SW 1271 (cell line): ENCODE data around the gene ZC4H2.
"Not testable (repeated sequence)": the region's sequence is repeated elsewhere in the genome, so short reads cannot be mapped to it uniquely, and the experiment has no call there.

ENCODE experiments used
- DNase-seq, 2 experiments: peaks; one replicate each; lab custom pipeline; 2025; lab: John Stamatoyannopoulos, UW

ZC4H2 gene, protein sequence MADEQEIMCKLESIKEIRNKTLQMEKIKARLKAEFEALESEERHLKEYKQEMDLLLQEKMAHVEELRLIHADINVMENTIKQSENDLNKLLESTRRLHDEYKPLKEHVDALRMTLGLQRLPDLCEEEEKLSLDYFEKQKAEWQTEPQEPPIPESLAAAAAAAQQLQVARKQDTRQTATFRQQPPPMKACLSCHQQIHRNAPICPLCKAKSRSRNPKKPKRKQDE

DNA sequence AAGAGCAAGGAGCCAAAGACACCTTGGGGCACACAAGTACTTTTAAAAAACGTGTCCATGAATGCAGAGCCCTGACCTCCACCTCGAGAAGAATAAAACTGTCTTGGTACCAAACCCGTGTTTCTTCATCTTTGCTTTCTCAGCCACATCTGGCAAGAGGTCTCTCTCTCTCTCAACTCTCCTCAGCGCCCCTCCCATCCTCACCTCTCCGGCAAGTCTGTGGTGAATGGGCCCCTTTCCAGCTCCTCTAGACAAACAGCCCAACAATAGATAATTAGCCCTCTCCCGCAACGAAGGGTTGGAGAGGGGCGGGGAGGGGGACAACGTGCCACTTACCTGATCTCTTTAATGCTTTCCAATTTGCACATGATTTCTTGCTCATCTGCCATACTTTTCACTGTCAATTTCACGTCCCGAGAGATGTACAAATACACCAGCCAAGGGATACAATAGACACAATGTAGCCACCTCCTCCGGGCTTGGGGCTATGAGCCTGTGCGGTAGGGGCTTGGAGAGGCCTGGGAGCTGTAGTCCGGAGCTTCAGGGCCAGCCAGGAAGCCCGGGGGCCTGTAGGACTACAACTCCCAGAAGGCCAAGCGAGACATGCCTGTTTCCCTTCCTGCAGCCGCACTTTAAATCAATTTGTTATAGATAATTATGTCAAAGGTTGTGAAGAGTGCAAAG lies at the start of gene ZC4H2:
Gene ZC4H2 (minus strand): TSS at position 462 of the 684 bp plus-strand sequence. CDS start 73 bp downstream, at position 389.
- DNase-seq = peak; percentile 59 to 83

- no peak for DNase-seq
Observed at GRCh38 chrX:65017451-65017850, 41.2 kb upstream of the ZC4H2 start.

DNA sequence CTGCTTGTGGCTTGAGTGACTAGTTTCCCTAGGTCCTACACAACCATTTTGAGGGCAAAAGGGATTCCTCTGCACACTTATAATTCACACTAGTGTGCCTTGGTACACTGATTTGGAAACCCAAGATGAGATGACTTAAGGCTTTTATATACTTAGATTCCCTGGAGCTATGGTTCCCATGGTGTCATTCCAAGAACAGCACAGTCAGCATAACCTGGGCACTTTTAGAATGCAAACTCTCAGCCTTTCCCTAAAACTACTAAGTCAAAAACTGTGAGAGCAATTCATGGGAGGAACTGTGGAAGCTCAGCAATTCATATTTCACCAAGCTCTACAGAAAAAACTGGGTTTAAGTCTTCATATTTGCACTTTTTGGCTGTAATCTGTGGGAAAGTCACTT lies 38.0 kb upstream of the ZC4H2 start:
- DNase-seq = no peak

DNA sequence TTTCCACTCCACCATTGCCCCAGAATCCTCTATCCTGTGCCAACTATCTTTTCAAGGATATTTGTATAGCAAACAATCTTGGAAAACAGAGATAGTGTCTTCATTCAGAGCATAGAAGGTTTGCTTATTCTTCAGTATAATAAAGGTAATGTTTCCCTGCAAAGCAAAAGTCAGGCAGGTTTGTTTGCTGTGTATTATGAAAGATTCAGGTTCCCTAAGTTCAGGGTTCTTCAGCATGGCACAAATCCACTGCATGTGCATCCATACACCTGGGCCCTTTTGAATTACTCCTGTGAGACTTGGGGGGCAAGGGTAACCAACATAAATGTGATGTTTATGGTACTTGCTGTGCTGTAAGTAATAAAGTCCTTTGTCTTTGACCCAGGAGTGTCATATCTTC lies 33.2 kb upstream of the ZC4H2 start:
- DNase-seq = no peak

DNA sequence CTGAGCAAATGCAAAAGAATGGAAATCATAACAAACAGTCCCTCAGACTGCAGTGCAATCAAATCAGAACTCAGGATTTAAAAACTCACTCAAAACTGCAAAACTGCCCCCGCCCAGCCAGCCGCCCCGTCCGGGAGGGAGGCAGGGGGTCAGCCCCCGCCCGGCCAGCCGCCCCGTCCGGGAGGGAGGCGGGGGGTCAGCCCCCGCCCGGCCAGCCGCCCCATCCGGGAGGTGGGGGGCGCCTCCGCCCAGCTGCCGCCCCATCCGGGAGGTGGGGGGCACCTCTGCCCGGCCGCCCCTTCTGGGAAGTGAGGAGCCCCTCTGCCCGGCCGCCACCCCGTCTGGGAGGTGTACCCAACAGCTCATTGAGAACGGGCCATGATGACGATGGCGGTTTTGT lies 26.0 kb upstream of the ZC4H2 start:
- DNase-seq = not testable (repeated sequence)

DNA sequence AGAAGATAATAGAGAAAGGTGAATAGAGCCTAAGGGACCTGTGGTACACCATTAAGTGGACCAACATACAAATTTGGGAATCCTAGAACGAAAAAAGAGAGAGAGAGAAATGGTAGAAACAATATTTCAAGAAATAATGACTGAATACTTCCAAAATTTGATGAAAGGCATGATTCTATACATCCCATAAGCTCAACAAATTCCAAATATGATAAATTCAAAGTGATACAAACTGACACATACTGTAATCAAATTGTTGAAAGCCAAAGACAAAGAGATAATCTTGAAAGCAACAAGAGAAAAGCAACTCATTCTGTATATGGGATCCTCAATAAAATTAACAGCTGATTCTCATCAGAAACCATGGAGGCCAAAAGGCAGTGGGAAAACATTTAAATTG lies 20.6 kb upstream of the ZC4H2 start:
- DNase-seq = no peak

DNA sequence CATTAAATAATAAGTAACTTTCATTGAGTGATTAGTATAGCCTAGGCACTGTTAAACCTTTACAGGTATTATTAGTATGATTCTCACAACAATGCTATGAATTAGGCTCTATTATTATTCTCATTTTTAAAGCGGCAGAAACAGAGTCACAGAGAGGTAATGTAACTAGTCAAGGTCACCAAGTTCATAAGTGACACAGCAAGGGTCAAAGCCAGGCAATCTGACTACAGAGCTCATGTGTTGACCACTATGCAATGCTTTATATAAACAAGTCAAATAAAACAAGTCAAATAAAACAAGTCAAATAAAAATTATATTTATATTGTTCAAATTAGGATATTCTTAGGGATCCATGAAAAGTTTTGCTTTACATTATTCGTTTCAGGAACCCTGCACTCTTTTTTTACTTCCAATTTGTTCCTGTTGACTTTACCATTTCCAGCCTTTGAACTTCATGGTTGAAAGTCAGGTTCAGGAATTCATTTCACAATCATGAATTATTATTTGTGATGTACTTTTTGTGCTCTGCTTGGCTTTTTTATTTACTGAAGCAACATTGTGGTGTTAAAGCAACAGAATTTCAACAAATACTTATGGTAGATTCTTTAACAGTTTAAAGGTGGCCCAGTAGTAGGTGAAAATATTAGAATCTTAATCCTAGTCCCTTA lies 18.0 kb upstream of the ZC4H2 start:
- DNase-seq = no peak

DNA sequence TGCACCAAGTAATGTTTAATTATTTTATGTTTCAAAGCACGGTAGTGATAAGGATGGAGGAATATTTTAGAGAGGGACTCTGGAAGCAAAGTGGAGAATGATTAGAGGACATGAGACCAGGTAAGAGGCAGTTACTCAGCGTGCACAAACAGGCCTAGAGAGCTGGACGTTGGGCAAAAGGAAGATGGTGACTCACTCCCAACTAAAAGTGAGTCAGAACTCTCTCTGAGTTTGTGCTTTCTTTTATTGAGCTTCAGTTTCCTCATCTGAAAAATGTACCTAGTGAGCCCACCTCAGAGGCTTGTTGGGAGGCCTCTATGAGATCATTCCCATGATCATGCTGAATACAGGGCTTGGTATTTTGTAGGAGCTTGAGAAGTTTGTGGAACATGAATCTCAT lies 1.6 kb upstream of the ZC4H2 start:
- DNase-seq = peak in 1 of 2 experiments; percentile 3

GRCh38 chrX:64977051-64977450 lies 801 bp upstream of the ZC4H2 start:
- no peak for DNase-seq

DNA sequence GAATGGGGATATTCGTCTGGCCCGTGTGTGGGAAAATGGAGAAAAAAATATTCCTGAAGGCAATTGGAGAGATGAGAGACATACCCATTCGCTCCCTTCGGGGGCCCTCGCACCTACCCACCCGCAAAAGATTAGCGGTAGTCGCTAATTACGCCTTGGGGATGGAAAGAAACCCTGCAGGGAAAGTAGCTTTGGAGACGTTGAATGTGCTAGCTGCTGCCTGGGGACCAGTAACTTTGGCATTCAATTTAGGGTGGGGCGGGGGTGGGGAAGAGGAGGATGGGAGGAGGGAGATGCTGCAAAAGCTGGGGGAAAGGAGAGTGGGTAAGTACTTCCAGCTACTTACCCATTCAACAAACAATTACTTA lies 407 bp upstream of the ZC4H2 start:
- no peak for DNase-seq

- DNase-seq = peak in 1 of 2 experiments; percentile 27
Observed at GRCh38 chrX:64975491-64975890, 759 bp downstream of the ZC4H2 start.

DNA sequence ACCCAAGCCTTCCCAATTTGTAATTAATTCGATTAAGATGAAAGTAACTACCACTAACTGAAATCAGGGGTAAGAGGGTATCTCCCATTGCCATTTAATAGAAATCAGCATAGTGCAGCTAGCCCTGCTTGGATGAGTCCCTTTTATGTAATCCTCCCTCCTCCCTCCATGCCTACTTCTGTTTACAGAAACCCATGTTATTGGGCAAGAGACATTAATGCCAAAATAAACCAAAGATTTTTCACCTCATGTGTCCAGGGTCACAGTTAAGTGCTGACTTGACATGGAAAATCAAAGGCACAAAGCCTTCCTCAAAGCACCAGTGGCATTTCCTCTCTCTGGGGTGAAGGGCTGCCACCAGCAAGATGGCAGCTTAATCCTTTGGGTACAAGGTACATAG lies 50.8 kb downstream of the ZC4H2 start:
- no peak for DNase-seq

- no peak for DNase-seq
Observed at GRCh38 chrX:64908121-64908520, 68.1 kb downstream of the ZC4H2 start.

DNA sequence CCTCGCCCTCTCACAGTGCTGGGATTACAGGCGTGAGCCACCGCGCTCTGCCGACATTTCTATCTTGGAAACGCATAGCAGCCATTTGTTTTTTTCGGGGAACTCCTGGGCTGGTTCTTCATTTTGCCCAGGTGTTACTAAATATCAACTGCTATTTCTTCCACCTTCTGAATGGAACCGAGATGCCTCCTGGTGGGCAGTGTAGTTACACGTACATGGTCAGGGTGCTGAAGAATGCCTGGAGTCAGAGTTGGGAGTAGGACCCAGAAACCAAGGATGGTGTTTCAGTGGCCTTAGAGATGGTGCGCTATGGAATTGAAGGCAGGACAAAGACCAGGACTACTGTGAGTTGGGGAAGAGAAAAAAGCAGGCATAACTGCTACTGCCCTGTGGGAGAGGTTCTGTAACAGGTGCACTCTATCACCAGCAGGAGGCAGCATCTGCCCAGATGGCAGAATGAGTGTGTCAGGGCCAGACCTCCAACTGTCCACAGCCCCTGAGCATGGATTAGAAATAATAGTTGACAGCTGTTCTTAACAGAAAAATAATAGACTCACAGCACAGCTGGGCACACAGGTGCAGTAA lies 81.7 kb downstream of the ZC4H2 start:
- DNase-seq = peak; percentile 0 to 13

DNA sequence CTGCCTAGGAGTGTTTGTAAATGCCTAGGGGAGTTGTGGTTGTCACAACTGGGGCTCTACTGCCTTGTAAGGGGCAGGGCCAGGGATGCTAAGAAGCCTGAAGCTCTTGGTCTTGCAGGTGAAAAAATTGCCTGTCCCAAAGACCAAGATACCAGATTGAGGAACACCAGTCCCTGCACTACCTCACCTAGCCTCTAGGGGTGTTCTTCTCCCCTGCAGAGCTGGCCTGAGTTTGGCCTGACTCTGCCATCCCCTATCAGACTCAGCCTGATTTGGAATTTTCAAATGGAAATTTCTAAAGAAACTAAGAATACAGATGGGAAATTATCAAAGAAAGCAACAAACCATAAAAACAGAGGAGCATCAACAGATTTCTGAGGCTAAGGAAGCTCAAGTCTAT lies 90.4 kb downstream of the ZC4H2 start:
- peak in 1 of 2 experiments; percentile 2 for DNase-seq

DNA sequence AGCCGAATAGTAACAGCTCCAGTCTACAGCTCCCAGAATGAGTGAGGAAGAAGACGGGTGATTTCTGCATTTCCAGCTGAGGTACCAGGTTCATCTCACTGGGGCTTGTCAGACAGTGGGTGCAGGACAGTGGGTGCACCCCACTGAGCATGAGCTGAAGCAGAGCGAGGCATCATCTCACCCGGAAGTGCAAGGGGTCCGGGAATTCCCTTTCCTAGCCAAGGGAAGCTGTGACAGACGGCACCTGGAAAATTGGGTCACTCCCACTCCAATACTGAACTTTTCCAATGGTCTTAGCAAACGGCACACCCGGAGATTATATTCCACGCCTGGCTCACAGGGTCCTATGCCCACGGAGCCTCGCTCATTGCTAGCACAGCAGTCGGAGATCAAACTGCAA lies 97.5 kb downstream of the ZC4H2 start:
- DNase-seq = not testable (repeated sequence)

DNA sequence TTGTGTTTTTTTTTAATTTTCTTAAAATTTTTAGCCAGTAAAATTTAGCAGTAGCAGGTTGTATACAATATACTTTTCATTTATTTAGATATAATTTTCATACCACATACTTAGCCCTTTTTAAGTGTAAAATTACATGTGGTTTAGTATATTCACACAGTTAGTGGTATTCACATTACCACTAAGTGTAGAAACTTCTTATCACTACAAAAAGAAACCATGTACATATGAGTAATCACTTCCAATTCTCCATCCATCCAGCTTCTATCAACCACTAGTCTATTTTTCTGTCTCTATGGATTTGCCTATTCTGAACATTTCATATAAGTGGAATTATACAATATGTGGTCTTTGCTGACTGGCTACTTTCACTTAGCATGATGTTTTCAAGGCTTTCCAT lies 109.0 kb downstream of the ZC4H2 start:
- DNase-seq = no peak
